H9 (cell line): Measurements from ENCODE around the gene CALHM4. TPM values are rescaled to one million over a fixed set of nuclear protein-coding genes. Genes with fewer than 3 reads are reported as not detected.

Source experiments
- DNase-seq: peaks from one replicate; pipeline ENCODE4 v3.0.0-alpha.2; 2017
- H2AFZ ChIP-seq: one replicate; pipeline ENCODE4 v1.6.1; 2013; ENCODE audit warnings: mild to moderate bottlenecking, low read length, control low read depth, moderate library complexity
- H2AK5ac ChIP-seq: 2 replicates; pipeline ENCODE4 v1.6.1; 2013; ENCODE audit warnings: low read length, control low read depth, mixed read lengths; ENCODE audit not compliant: insufficient read length
- H2BK120ac ChIP-seq: one replicate; pipeline ENCODE4 v1.6.1; 2013; ENCODE audit warnings: low read depth, mild to moderate bottlenecking, low read length, control low read depth, inconsistent platforms; ENCODE audit not compliant: poor library complexity, severe bottlenecking
- H2BK12ac ChIP-seq: 2 replicates; pipeline ENCODE4 v1.6.1; 2013; ENCODE audit warnings: low read length, control low read depth, mixed read lengths, low read depth; ENCODE audit not compliant: insufficient read length
- H2BK15ac ChIP-seq: 2 replicates; pipeline ENCODE4 v1.6.1; 2013; ENCODE audit warnings: low read depth, low read length, control low read depth
- H2BK20ac ChIP-seq: one replicate; pipeline ENCODE4 v1.6.1; 2013; ENCODE audit warnings: low read depth, mild to moderate bottlenecking, low read length, control low read depth, inconsistent platforms; ENCODE audit not compliant: poor library complexity, severe bottlenecking
- H2BK5ac ChIP-seq: 2 replicates; pipeline ENCODE4 v1.6.1; 2013; ENCODE audit warnings: low read length, control low read depth, mixed read lengths; ENCODE audit not compliant: insufficient read length
- H3K14ac ChIP-seq: 2 replicates; pipeline ENCODE4 v1.6.1; 2013; ENCODE audit warnings: low read length, control low read depth; ENCODE audit not compliant: insufficient read depth
- H3K18ac ChIP-seq: 2 replicates; pipeline ENCODE4 v1.6.1; 2013; ENCODE audit warnings: low read depth, mild to moderate bottlenecking, mixed read lengths, low read length, control low read depth; ENCODE audit not compliant: insufficient read length
- H3K23ac ChIP-seq: 2 replicates; pipeline ENCODE4 v1.6.1; 2013; ENCODE audit warnings: low read length, control low read depth, mixed read lengths, low read depth; ENCODE audit not compliant: insufficient read length
- H3K23me2 ChIP-seq: 2 replicates; pipeline ENCODE4 v1.6.1; 2013; ENCODE audit warnings: low read depth, mild to moderate bottlenecking, mixed read lengths, low read length, control low read depth; ENCODE audit not compliant: insufficient read length, poor library complexity, severe bottlenecking
- H3K27ac ChIP-seq: 2 replicates; pipeline ENCODE4 v1.5.1; 2013; ENCODE audit warnings: low read length, control low read depth, mixed read lengths, low read depth; ENCODE audit not compliant: insufficient read length
- H3K27me3 ChIP-seq: 2 replicates; pipeline ENCODE4 v1.6.1; 2013; ENCODE audit warnings: low read length, control low read depth, inconsistent platforms; ENCODE audit not compliant: insufficient read depth
- H3K4ac ChIP-seq: 2 replicates; pipeline ENCODE4 v1.6.1; 2013; ENCODE audit warnings: low read depth, mild to moderate bottlenecking, control low read depth, inconsistent platforms, low read length, moderate library complexity
- H3K4me1 ChIP-seq: 2 replicates; pipeline ENCODE4 v1.6.1; 2013; ENCODE audit warnings: low read length, control low read depth, inconsistent platforms; ENCODE audit not compliant: insufficient read depth
- H3K4me2 ChIP-seq: 2 replicates; pipeline ENCODE4 v1.6.1; 2013; ENCODE audit warnings: low read length, control low read depth, mixed read lengths; ENCODE audit not compliant: insufficient read length, insufficient read depth
- H3K56ac ChIP-seq: 2 replicates; pipeline ENCODE4 v1.6.1; 2013; ENCODE audit warnings: low read depth, mild to moderate bottlenecking, mixed read lengths, low read length, control low read depth; ENCODE audit not compliant: insufficient read length
- H3K79me1 ChIP-seq: 2 replicates; pipeline ENCODE4 v1.6.1; 2013; ENCODE audit warnings: low read depth, mild to moderate bottlenecking, moderate library complexity, low read length, control low read depth, inconsistent platforms; ENCODE audit not compliant: insufficient read depth, poor library complexity, severe bottlenecking
- H3K79me2 ChIP-seq: 2 replicates; pipeline ENCODE4 v1.6.1; 2013; ENCODE audit warnings: low read length, control low read depth, inconsistent platforms; ENCODE audit not compliant: insufficient read depth
- H3K9ac ChIP-seq: 2 replicates; pipeline ENCODE4 v1.6.1; 2013; ENCODE audit warnings: low read length, control low read depth, mixed read lengths; ENCODE audit not compliant: insufficient read length; ENCODE audit errors: extremely low read depth
- H3K9me3 ChIP-seq: one replicate; pipeline ENCODE4 v1.6.1; 2013; ENCODE audit warnings: low read depth, low read length, inconsistent platforms; ENCODE audit not compliant: control insufficient read depth
- H3T11ph ChIP-seq: one replicate; pipeline ENCODE4 v1.6.1; 2013; ENCODE audit warnings: mild to moderate bottlenecking, low read length, control low read depth, inconsistent platforms
- H4K20me1 ChIP-seq: one replicate; pipeline ENCODE4 v1.6.1; 2013; ENCODE audit not compliant: control insufficient read depth, insufficient read length, insufficient read depth
- H4K5ac ChIP-seq: 2 replicates; pipeline ENCODE4 v1.6.1; 2013; ENCODE audit warnings: low read depth, mild to moderate bottlenecking, mixed read lengths, low read length, control low read depth; ENCODE audit not compliant: insufficient read length
- H4K8ac ChIP-seq: replicated peaks from 2 replicates; pipeline ENCODE4 v1.6.1; 2013; ENCODE audit warnings: low read length, control low read depth, mixed read lengths, low read depth; ENCODE audit not compliant: insufficient read length
- H4K91ac ChIP-seq: 2 replicates; pipeline ENCODE4 v1.6.1; 2013; ENCODE audit warnings: low read depth, mild to moderate bottlenecking, moderate library complexity, mixed read lengths, low read length, control low read depth; ENCODE audit not compliant: insufficient read length
- H3K27ac Mint-ChIP-seq, 3 experiments: 2 replicates in 2 of 3; 3 replicates in 1 of 3; pipeline ENCODE4 v1.8.0; 2020 to 2021; ENCODE audit warnings: mixed read lengths in 3 of 3, mild to moderate bottlenecking in 1 of 3, moderate library complexity in 1 of 3
- H3K27me3 Mint-ChIP-seq: 2 replicates; pipeline ENCODE4 v1.8.0; 2021; ENCODE audit warnings: low read depth, mild to moderate bottlenecking, moderate library complexity, mixed read lengths
- H3K36me3 Mint-ChIP-seq, 3 experiments: 2 replicates in 2 of 3; 3 replicates in 1 of 3; pipeline ENCODE4 v1.8.0; 2020 to 2021; ENCODE audit warnings: low read depth in 3 of 3, mixed read lengths in 3 of 3; ENCODE audit not compliant: insufficient read depth in 1 of 3
- H3K4me1 Mint-ChIP-seq, 2 experiments: 2 replicates each; pipeline ENCODE4 v1.8.0; 2020; ENCODE audit warnings: mixed read lengths in 2 of 2
- H3K4me3 Mint-ChIP-seq, 2 experiments: 2 replicates in 1 of 2; 3 replicates in 1 of 2; pipeline ENCODE4 v1.8.0; 2020 to 2021; ENCODE audit warnings: mild to moderate bottlenecking in 2 of 2, mixed read lengths in 2 of 2, moderate library complexity in 1 of 2
- H3K9me3 Mint-ChIP-seq, 2 experiments: 2 replicates in 1 of 2; 3 replicates in 1 of 2; pipeline ENCODE4 v1.8.0; 2020; ENCODE audit warnings: mild to moderate bottlenecking in 2 of 2, mixed read lengths in 2 of 2, moderate library complexity in 1 of 2
- total RNA-seq: library from RNA; stranded (reverse); gene quantifications from 2 replicates; pipeline ENCODE4 v1.2.1, GENCODE V29; 2021
- TF ChIP-seq, protein P1 (sequence below): fragments of 200-600 bp; sonication (generic); conservative IDR thresholded peaks from 3 replicates; pipeline ENCODE4 v1.8.0; 2021; ENCODE audit warnings: antibody characterized with exemption, mild to moderate bottlenecking

The CALHM4 gene
- total RNA-seq, 1 experiment from 2014 or later = not detected

DNA sequence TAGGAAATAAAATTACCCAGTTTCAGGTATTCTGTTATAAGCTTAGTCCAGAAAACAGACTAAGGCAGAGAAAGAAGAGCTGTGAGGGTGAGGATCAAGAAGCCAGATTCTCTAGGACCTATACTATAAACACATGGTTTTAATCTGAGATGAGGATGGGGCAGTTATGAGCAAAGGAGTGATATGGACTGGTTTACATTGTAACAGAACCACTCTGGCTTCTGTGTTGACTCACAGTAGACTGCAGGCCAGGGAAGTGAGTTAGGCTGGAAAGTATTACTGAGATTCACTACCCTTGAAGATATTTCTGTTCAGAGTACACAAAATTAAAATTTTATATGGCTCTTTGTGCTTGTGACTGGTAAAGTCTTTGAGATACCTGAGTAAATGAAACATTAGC is 14.6 kb downstream of the CALHM4 start:
- Mint-ChIP-seq H3K27ac (no peak overlapping the region), H3K9me3 (no peaks in the 10 kb centered on the region), H3K4me3 (no peak overlapping the region), H3K4me1 (peaks cover 12 to 16% of the 10 kb centered on the region in 2 experiments), H3K36me3 (peaks cover 0 to 2% (median 0%) of the 10 kb centered on the region in 3 experiments; a peak in 2 of 7 replicates), H3K27me3 (peaks cover 12% of the 10 kb centered on the region)
- Histone ChIP-seq H2BK15ac (no peak overlapping the region), H4K5ac (no peak overlapping the region), H2BK5ac (no peak overlapping the region), H3K4me2 (no peak overlapping the region), H3K4me1 (peaks cover 2% of the 10 kb centered on the region; the same call in 1 of the 2 replicates), H3K23ac (no peak overlapping the region), H3K9me3 (no peaks in the 10 kb centered on the region), H3K23me2 (peaks cover 5% of the 10 kb centered on the region), H3K79me2 (peaks cover 6% of the 10 kb centered on the region; the same call in 1 of the 2 replicates), H3K14ac (no peak overlapping the region), H2BK12ac (no peak overlapping the region), H3K18ac (no peak overlapping the region), H3K27ac (no peak overlapping the region), H2AK5ac (no peak overlapping the region), H4K8ac (no peak overlapping the region), H3K4ac (no peak overlapping the region), H2BK120ac (no peak overlapping the region), H3K27me3 (no peaks in the 10 kb centered on the region), H2AFZ (no peak overlapping the region), H2BK20ac (no peak overlapping the region), H3K79me1 (no peaks in the 10 kb centered on the region), H4K91ac (no peak overlapping the region), H3K9ac (no peak overlapping the region), H3K56ac (no peak overlapping the region), H3T11ph (no peak overlapping the region), H4K20me1 (no peaks in the 10 kb centered on the region)
- DNase-seq = no peak
- TF ChIP-seq, protein P1, sequence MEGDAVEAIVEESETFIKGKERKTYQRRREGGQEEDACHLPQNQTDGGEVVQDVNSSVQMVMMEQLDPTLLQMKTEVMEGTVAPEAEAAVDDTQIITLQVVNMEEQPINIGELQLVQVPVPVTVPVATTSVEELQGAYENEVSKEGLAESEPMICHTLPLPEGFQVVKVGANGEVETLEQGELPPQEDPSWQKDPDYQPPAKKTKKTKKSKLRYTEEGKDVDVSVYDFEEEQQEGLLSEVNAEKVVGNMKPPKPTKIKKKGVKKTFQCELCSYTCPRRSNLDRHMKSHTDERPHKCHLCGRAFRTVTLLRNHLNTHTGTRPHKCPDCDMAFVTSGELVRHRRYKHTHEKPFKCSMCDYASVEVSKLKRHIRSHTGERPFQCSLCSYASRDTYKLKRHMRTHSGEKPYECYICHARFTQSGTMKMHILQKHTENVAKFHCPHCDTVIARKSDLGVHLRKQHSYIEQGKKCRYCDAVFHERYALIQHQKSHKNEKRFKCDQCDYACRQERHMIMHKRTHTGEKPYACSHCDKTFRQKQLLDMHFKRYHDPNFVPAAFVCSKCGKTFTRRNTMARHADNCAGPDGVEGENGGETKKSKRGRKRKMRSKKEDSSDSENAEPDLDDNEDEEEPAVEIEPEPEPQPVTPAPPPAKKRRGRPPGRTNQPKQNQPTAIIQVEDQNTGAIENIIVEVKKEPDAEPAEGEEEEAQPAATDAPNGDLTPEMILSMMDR = no peak
